GM23338 (cell line): ENCODE data around the gene AZU1. TPM values are rescaled to one million over a fixed set of nuclear protein-coding genes. Genes with fewer than 3 reads are reported as not detected.

Source experiments
- ATAC-seq: fragments of 200-7000 bp; cut with Tn5 transposase; 3 replicates; pipeline ENCODE4 v1.9.1; 2020
- DNase-seq: peaks from one replicate; pipeline ENCODE4 v3.0.0-alpha.2; 2015; ENCODE audit warnings: low spot score
- H2AFZ ChIP-seq: fragments of 200-600 bp; sonication (generic); 2 replicates; pipeline ENCODE4 v1.8.0; 2016; ENCODE audit warnings: antibody characterized with exemption, mild to moderate bottlenecking, moderate library complexity
- H3F3A ChIP-seq: fragments of 200-600 bp; sonication (generic); replicated peaks from 2 replicates; pipeline ENCODE4 v1.8.0; 2017; ENCODE audit warnings: antibody characterized with exemption, mixed run types, low read depth
- H3K27ac ChIP-seq: fragments of 200-600 bp; sonication (generic); 2 replicates; pipeline ENCODE4 v1.6.1; 2016; ENCODE audit warnings: low read depth
- H3K27me3 ChIP-seq: fragments of 200-600 bp; sonication (generic); 2 replicates; pipeline ENCODE4 v1.8.0; 2016; ENCODE audit warnings: mild to moderate bottlenecking, mixed run types, moderate library complexity; ENCODE audit not compliant: insufficient read depth
- H3K36me3 ChIP-seq: fragments of 200-600 bp; sonication (generic); 2 replicates; pipeline ENCODE4 v1.8.0; 2016; ENCODE audit warnings: mild to moderate bottlenecking; ENCODE audit not compliant: insufficient read depth
- H3K4me1 ChIP-seq: fragments of 200-600 bp; sonication (generic); 2 replicates; pipeline ENCODE4 v1.8.0; 2016; ENCODE audit warnings: mild to moderate bottlenecking, moderate library complexity; ENCODE audit not compliant: insufficient read depth
- H3K4me2 ChIP-seq: fragments of 200-600 bp; sonication (generic); 2 replicates; pipeline ENCODE4 v1.7.1; 2017; ENCODE audit warnings: mixed run types
- H3K4me3 ChIP-seq: fragments of 200-600 bp; sonication (generic); 2 replicates; pipeline ENCODE4 v1.6.1; 2016; ENCODE audit warnings: mixed run types
- H3K79me2 ChIP-seq: fragments of 200-600 bp; sonication (generic); replicated peaks from 2 replicates; pipeline ENCODE4 v1.8.0; 2017; ENCODE audit warnings: mild to moderate bottlenecking; ENCODE audit not compliant: insufficient read depth
- H3K9me2 ChIP-seq: fragments of 200-600 bp; sonication (generic); 2 replicates; pipeline ENCODE4 v1.8.0; 2017; ENCODE audit not compliant: insufficient read depth
- H4K20me1 ChIP-seq: fragments of 200-600 bp; sonication (generic); replicated peaks from 2 replicates; pipeline ENCODE4 v1.8.0; 2017; ENCODE audit warnings: mild to moderate bottlenecking; ENCODE audit not compliant: insufficient read depth
- H3K27ac Mint-ChIP-seq: 2 replicates; pipeline ENCODE4 v1.8.0; 2020; ENCODE audit warnings: inconsistent platforms, mild to moderate bottlenecking, moderate library complexity, mixed read lengths
- H3K27me3 Mint-ChIP-seq: 3 replicates; pipeline ENCODE4 v1.8.0; 2022; ENCODE audit warnings: low read depth, mild to moderate bottlenecking, moderate library complexity, mixed read lengths, inconsistent platforms; ENCODE audit not compliant: insufficient read depth, poor library complexity
- H3K36me3 Mint-ChIP-seq: 3 replicates; pipeline ENCODE4 v1.8.0; 2021; ENCODE audit warnings: low read depth, mild to moderate bottlenecking, inconsistent platforms, moderate library complexity, mixed read lengths
- H3K4me1 Mint-ChIP-seq: 3 replicates; pipeline ENCODE4 v1.8.0; 2020; ENCODE audit warnings: mild to moderate bottlenecking, inconsistent platforms, mixed read lengths
- H3K4me3 Mint-ChIP-seq: 3 replicates; pipeline ENCODE4 v1.8.0; 2021; ENCODE audit warnings: moderate library complexity, mild to moderate bottlenecking, inconsistent platforms, mixed read lengths
- H3K9me3 Mint-ChIP-seq: 3 replicates; pipeline ENCODE4 v1.8.0; 2020; ENCODE audit warnings: moderate library complexity, mild to moderate bottlenecking, inconsistent platforms, mixed read lengths
- CREB1 ChIP-seq: fragments of 250-450 bp; sonication (Bioruptor Pico); IDR thresholded peaks from 2 replicates; pipeline ENCODE4 v1.5.0; 2020; ENCODE audit warnings: low read depth, mild to moderate bottlenecking, moderate library complexity
- EZH2 ChIP-seq: fragments of 200-600 bp; sonication (generic); IDR thresholded peaks from one replicate; pipeline ENCODE4 v1.8.0; 2017; ENCODE audit warnings: antibody characterized with exemption, mild to moderate bottlenecking, low read depth; ENCODE audit not compliant: unreplicated experiment
- JUNB ChIP-seq: IDR thresholded peaks from one replicate; pipeline ENCODE4 v1.6.1; 2016; ENCODE audit warnings: antibody characterized with exemption; ENCODE audit not compliant: unreplicated experiment
- POLR2AphosphoS5 ChIP-seq: IDR thresholded peaks from 2 replicates; pipeline ENCODE4 v1.6.1; 2016; ENCODE audit warnings: antibody characterized with exemption, low read depth
- STAT1 ChIP-seq: IDR thresholded peaks from one replicate; pipeline ENCODE4 v1.6.1; 2016; ENCODE audit warnings: antibody characterized with exemption; ENCODE audit not compliant: unreplicated experiment
- ZNF114 ChIP-seq: fragments of 250-450 bp; sonication (Bioruptor Pico); IDR thresholded peaks from 2 replicates; pipeline ENCODE4 v1.5.0; 2020; ENCODE audit warnings: mild to moderate bottlenecking, moderate library complexity
- polyA plus RNA-seq: library from polyadenylated mRNA; unstranded; fragments of >200 nt; fragmentation: Nextera tagmentation; extraction: Ambion mirVana; gene quantifications from 2 replicates; pipeline ENCODE4 v1.2.1, GENCODE V29; 2016
- total RNA-seq: library from RNA; depleted of rRNA; stranded (reverse); fragments of >200 nt; shearing (Covaris generic); gene quantifications from 2 replicates; pipeline ENCODE4 v1.2.3, GENCODE V29; 2014
- TF ChIP-seq, protein P1 (sequence below): fragments of 250-450 bp; sonication (Bioruptor Pico); IDR thresholded peaks from 2 replicates; pipeline ENCODE4 v1.5.0; 2020; ENCODE audit warnings: mild to moderate bottlenecking, moderate library complexity

Gene AZU1
- total and polyA plus RNA-seq, 2 experiments from 2014 or later, result 0.78 to 1.4 TPM

DNA sequence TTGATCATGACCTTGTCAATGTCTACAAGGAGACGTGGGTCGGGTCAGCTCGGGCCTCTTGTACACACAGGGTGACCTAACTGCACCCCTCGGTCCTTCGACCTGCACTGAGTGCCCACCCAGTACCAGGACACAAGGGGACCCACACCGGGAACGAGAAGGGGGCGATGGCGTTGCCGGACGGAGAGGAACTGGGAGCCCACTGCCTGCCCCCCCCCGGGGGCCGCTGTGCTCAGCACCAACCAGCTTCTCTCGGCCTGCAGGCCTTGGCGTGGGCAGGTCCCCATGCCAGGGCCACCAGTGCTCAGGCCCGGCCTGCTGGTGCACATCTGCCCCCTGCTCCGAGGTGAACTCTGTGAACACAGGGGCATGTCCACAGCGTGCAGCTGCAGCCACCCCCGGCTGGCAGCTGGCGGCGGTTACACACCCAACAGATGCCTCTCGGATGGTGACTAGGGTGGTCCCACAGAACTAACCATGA is 46.0 kb downstream of the AZU1 start:
- TF ChIP-seq EZH2, result no peak
- no peak for TF ChIP-seq CREB1 (CRISPR knock-in tag)
- no peaks in the 10 kb centered on the region for H3K27me3 ChIP-seq
- H3K4me1 ChIP-seq, result no peaks in the 10 kb centered on the region
- Mint-ChIP-seq H3K4me3 (no peak overlapping the region), H3K27ac (no peak overlapping the region), H3K27me3 (peaks cover 28% of the 10 kb centered on the region), H3K4me1 (no peaks in the 10 kb centered on the region), H3K36me3 (peaks cover 43% of the 10 kb centered on the region), H3K9me3 (peaks cover 11% of the 10 kb centered on the region)
- ATAC-seq, result no peak
- H3F3A ChIP-seq, result peaks cover 19% of the 10 kb centered on the region
- H3K4me2 ChIP-seq, result no peak overlapping the region
- H3K9me2 ChIP-seq, result no peaks in the 10 kb centered on the region
- H3K36me3 ChIP-seq, result no peaks in the 10 kb centered on the region; the same call in 1 of the 2 replicates
- DNase-seq, result no peak
- no peak overlapping the region for H2AFZ ChIP-seq
- H3K4me3 ChIP-seq, result no peak overlapping the region
- H3K27ac ChIP-seq, result no peak overlapping the region; the same call in 1 of the 2 replicates
- no peaks in the 10 kb centered on the region for H4K20me1 ChIP-seq
- no peaks in the 10 kb centered on the region for H3K79me2 ChIP-seq

DNA sequence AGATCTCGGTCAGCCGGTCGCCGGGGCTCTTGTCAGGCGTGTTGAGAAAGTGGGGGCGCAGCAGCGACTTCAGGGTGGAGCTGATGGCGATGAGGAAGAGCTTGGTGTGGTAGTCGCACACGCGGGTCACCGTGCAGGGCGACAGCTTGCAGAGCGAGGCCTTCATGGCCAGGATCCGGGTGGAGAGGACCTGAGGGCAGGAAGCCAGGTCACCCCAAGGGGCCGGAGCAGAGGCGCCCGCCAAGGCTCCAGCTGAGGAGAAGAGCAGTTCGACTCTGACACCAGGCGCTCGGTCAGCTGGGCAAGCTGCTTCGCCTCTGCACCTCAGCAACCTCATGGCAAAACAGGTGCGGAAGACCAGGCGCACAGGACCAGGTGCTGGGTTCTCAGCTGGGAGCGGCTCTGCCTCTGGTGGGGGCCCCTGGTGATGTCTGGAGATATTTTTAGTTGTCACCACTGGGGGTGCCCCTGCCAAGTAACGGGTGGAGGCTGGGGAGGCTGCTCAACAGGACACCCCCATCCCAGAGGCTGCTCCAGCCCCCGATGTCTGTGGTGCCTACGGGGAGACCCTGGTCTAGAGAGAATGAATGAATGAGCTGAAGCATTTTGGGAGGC is 47.7 kb downstream of the AZU1 start:
- no peak for ATAC-seq
- no peak overlapping the region for H3K27ac ChIP-seq
- H3K9me2 ChIP-seq, result no peaks in the 10 kb centered on the region
- H3K9me3 Mint-ChIP-seq, result peaks cover 11% of the 10 kb centered on the region
- H2AFZ ChIP-seq, result no peak overlapping the region
- TF ChIP-seq JUNB (no peak), ZNF114 (CRISPR knock-in tag) (no peak), POLR2AphosphoS5 (no peak), STAT1 (no peak)
- TF ChIP-seq, protein P1, sequence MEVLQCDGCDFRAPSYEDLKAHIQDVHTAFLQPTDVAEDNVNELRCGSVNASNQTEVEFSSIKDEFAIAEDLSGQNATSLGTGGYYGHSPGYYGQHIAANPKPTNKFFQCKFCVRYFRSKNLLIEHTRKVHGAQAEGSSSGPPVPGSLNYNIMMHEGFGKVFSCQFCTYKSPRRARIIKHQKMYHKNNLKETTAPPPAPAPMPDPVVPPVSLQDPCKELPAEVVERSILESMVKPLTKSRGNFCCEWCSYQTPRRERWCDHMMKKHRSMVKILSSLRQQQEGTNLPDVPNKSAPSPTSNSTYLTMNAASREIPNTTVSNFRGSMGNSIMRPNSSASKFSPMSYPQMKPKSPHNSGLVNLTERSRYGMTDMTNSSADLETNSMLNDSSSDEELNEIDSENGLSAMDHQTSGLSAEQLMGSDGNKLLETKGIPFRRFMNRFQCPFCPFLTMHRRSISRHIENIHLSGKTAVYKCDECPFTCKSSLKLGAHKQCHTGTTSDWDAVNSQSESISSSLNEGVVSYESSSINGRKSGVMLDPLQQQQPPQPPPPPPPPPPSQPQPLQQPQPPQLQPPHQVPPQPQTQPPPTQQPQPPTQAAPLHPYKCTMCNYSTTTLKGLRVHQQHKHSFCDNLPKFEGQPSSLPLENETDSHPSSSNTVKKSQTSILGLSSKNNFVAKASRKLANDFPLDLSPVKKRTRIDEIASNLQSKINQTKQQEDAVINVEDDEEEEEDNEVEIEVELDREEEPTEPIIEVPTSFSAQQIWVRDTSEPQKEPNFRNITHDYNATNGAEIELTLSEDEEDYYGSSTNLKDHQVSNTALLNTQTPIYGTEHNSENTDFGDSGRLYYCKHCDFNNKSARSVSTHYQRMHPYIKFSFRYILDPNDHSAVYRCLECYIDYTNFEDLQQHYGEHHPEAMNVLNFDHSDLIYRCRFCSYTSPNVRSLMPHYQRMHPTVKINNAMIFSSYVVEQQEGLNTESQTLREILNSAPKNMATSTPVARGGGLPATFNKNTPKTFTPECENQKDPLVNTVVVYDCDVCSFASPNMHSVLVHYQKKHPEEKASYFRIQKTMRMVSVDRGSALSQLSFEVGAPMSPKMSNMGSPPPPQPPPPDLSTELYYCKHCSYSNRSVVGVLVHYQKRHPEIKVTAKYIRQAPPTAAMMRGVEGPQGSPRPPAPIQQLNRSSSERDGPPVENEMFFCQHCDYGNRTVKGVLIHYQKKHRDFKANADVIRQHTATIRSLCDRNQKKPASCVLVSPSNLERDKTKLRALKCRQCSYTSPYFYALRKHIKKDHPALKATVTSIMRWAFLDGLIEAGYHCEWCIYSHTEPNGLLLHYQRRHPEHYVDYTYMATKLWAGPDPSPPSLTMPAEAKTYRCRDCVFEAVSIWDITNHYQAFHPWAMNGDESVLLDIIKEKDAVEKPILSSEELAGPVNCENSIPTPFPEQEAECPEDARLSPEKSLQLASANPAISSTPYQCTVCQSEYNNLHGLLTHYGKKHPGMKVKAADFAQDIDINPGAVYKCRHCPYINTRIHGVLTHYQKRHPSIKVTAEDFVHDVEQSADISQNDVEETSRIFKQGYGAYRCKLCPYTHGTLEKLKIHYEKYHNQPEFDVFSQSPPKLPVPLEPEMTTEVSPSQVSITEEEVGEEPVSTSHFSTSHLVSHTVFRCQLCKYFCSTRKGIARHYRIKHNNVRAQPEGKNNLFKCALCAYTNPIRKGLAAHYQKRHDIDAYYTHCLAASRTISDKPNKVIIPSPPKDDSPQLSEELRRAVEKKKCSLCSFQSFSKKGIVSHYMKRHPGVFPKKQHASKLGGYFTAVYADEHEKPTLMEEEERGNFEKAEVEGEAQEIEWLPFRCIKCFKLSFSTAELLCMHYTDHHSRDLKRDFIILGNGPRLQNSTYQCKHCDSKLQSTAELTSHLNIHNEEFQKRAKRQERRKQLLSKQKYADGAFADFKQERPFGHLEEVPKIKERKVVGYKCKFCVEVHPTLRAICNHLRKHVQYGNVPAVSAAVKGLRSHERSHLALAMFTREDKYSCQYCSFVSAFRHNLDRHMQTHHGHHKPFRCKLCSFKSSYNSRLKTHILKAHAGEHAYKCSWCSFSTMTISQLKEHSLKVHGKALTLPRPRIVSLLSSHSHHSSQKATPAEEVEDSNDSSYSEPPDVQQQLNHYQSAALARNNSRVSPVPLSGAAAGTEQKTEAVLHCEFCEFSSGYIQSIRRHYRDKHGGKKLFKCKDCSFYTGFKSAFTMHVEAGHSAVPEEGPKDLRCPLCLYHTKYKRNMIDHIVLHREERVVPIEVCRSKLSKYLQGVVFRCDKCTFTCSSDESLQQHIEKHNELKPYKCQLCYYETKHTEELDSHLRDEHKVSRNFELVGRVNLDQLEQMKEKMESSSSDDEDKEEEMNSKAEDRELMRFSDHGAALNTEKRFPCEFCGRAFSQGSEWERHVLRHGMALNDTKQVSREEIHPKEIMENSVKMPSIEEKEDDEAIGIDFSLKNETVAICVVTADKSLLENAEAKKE (CRISPR knock-in tag), result no peak
- no peak overlapping the region for H3K4me3 ChIP-seq
- peaks cover 35% of the 10 kb centered on the region for H3K36me3 Mint-ChIP-seq
- H3K4me1 ChIP-seq, result no peaks in the 10 kb centered on the region
- H3K79me2 ChIP-seq, result no peaks in the 10 kb centered on the region
- H3K27me3 Mint-ChIP-seq, result peaks cover 22% of the 10 kb centered on the region
- H3K4me1 Mint-ChIP-seq, result no peaks in the 10 kb centered on the region
- no peaks in the 10 kb centered on the region for H4K20me1 ChIP-seq
- H3K4me3 Mint-ChIP-seq, result no peak overlapping the region
- H3F3A ChIP-seq, result peaks cover 12% of the 10 kb centered on the region
- DNase-seq, result no peak
- H3K4me2 ChIP-seq, result no peak overlapping the region
- no peaks in the 10 kb centered on the region for H3K27me3 ChIP-seq
- H3K36me3 ChIP-seq, result no peaks in the 10 kb centered on the region; the same call in 1 of the 2 replicates
- no peak overlapping the region for H3K27ac Mint-ChIP-seq
